ENCODE measurements around the gene CECR2.

DNA sequence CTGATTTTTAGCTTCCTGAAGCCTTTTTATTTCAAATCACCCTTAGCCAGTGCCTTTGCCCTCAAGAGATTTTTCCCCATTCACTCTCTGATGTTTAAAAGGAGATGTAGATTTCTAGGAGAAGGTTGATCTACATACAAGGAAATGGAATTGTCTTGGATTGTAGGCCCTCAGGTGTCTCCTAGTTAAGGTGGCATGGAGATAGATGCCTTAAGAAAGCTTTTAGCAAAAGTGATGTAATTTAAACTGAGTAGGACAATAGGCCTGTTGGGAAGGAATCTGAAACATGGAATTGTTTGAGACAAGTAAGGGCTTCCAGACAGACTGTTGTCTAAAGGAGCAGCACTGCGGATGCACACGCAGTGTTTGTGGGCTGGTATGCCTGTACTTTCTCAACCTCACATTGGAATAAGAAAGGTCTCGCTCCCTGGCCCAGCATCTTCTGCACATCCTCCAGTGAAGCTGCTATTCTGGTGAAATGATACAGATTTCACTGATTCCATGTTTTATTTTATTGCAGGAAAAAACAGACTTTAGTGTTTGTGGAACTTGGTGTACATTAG lies 124.2 kb downstream of the CECR2 start:
- TF ChIP-seq, protein P1, sequence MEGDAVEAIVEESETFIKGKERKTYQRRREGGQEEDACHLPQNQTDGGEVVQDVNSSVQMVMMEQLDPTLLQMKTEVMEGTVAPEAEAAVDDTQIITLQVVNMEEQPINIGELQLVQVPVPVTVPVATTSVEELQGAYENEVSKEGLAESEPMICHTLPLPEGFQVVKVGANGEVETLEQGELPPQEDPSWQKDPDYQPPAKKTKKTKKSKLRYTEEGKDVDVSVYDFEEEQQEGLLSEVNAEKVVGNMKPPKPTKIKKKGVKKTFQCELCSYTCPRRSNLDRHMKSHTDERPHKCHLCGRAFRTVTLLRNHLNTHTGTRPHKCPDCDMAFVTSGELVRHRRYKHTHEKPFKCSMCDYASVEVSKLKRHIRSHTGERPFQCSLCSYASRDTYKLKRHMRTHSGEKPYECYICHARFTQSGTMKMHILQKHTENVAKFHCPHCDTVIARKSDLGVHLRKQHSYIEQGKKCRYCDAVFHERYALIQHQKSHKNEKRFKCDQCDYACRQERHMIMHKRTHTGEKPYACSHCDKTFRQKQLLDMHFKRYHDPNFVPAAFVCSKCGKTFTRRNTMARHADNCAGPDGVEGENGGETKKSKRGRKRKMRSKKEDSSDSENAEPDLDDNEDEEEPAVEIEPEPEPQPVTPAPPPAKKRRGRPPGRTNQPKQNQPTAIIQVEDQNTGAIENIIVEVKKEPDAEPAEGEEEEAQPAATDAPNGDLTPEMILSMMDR (IDR thresholded peaks at IDR 0.05) = no peak
- TF ChIP-seq NFE2L1 (CRISPR knock-in tag; IDR thresholded peaks at IDR 0.05) (no peak), HMGA2 (CRISPR knock-in tag; IDR thresholded peaks at IDR 0.05) (no peak), FOXP1 (CRISPR knock-in tag; IDR thresholded peaks at IDR 0.05; ENCODE audit: borderline replicate concordance) (no peak), ZNF671 (CRISPR knock-in tag; IDR thresholded peaks at IDR 0.05) (no peak), ESRRA (CRISPR knock-in tag; IDR thresholded peaks at IDR 0.05; ENCODE audit: borderline replicate concordance) (no peak)
- TF ChIP-seq, protein P2, sequence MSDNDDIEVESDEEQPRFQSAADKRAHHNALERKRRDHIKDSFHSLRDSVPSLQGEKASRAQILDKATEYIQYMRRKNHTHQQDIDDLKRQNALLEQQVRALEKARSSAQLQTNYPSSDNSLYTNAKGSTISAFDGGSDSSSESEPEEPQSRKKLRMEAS (CRISPR knock-in tag; IDR thresholded peaks at IDR 0.05) = no peak
- TF ChIP-seq, protein P3, sequence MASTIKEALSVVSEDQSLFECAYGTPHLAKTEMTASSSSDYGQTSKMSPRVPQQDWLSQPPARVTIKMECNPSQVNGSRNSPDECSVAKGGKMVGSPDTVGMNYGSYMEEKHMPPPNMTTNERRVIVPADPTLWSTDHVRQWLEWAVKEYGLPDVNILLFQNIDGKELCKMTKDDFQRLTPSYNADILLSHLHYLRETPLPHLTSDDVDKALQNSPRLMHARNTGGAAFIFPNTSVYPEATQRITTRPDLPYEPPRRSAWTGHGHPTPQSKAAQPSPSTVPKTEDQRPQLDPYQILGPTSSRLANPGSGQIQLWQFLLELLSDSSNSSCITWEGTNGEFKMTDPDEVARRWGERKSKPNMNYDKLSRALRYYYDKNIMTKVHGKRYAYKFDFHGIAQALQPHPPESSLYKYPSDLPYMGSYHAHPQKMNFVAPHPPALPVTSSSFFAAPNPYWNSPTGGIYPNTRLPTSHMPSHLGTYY (CRISPR knock-in tag; IDR thresholded peaks at IDR 0.05) = no peak
- TF ChIP-seq, protein P4, sequence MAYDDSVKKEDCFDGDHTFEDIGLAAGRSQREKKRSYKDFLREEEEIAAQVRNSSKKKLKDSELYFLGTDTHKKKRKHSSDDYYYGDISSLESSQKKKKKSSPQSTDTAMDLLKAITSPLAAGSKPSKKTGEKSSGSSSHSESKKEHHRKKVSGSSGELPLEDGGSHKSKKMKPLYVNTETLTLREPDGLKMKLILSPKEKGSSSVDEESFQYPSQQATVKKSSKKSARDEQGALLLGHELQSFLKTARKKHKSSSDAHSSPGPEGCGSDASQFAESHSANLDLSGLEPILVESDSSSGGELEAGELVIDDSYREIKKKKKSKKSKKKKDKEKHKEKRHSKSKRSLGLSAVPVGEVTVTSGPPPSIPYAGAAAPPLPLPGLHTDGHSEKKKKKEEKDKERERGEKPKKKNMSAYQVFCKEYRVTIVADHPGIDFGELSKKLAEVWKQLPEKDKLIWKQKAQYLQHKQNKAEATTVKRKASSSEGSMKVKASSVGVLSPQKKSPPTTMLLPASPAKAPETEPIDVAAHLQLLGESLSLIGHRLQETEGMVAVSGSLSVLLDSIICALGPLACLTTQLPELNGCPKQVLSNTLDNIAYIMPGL (CRISPR knock-in tag; IDR thresholded peaks at IDR 0.05) = no peak
- TF ChIP-seq, protein P5, sequence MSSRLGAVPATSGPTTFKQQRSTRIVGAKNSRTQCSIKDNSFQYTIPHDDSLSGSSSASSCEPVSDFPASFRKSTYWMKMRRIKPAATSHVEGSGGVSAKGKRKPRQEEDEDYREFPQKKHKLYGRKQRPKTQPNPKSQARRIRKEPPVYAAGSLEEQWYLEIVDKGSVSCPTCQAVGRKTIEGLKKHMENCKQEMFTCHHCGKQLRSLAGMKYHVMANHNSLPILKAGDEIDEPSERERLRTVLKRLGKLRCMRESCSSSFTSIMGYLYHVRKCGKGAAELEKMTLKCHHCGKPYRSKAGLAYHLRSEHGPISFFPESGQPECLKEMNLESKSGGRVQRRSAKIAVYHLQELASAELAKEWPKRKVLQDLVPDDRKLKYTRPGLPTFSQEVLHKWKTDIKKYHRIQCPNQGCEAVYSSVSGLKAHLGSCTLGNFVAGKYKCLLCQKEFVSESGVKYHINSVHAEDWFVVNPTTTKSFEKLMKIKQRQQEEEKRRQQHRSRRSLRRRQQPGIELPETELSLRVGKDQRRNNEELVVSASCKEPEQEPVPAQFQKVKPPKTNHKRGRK (CRISPR knock-in tag; IDR thresholded peaks at IDR 0.05; ENCODE audit: borderline replicate concordance) = no peak
- TF ChIP-seq, protein P6, sequence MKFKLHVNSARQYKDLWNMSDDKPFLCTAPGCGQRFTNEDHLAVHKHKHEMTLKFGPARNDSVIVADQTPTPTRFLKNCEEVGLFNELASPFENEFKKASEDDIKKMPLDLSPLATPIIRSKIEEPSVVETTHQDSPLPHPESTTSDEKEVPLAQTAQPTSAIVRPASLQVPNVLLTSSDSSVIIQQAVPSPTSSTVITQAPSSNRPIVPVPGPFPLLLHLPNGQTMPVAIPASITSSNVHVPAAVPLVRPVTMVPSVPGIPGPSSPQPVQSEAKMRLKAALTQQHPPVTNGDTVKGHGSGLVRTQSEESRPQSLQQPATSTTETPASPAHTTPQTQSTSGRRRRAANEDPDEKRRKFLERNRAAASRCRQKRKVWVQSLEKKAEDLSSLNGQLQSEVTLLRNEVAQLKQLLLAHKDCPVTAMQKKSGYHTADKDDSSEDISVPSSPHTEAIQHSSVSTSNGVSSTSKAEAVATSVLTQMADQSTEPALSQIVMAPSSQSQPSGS (CRISPR knock-in tag; IDR thresholded peaks at IDR 0.05; ENCODE audit: borderline replicate concordance, low read depth) = no peak

Data from WTC11 (cell line).